ENCODE measurements around the gene SIRT1.

DNA sequence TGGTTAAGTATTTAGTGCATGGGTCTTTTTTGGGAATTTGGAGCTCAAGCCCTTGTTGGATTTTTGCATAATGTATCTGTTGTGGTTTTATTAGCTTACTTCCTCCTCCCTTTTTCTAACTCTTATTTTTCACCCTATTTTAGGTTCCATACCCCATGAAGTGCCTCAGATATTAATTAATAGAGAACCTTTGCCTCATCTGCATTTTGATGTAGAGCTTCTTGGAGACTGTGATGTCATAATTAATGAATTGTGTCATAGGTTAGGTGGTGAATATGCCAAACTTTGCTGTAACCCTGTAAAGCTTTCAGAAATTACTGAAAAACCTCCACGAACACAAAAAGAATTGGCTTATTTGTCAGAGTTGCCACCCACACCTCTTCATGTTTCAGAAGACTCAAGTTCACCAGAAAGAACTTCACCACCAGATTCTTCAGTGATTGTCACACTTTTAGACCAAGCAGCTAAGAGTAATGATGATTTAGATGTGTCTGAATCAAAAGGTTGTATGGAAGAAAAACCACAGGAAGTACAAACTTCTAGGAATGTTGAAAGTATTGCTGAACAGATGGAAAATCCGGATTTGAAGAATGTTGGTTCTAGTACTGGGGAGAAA, 28.0 kb downstream of the SIRT1 start:
- TF ChIP-seq GABPB1 (CRISPR knock-in tag; IDR thresholded peaks at IDR 0.05) = no peak
- TF ChIP-seq, protein P1, sequence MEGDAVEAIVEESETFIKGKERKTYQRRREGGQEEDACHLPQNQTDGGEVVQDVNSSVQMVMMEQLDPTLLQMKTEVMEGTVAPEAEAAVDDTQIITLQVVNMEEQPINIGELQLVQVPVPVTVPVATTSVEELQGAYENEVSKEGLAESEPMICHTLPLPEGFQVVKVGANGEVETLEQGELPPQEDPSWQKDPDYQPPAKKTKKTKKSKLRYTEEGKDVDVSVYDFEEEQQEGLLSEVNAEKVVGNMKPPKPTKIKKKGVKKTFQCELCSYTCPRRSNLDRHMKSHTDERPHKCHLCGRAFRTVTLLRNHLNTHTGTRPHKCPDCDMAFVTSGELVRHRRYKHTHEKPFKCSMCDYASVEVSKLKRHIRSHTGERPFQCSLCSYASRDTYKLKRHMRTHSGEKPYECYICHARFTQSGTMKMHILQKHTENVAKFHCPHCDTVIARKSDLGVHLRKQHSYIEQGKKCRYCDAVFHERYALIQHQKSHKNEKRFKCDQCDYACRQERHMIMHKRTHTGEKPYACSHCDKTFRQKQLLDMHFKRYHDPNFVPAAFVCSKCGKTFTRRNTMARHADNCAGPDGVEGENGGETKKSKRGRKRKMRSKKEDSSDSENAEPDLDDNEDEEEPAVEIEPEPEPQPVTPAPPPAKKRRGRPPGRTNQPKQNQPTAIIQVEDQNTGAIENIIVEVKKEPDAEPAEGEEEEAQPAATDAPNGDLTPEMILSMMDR (IDR thresholded peaks at IDR 0.05 in 2 of 3, conservative IDR thresholded peaks at IDR 0.05 in 1 of 3; ENCODE audit: insufficient read depth in 2 of 3, low read depth in 1 of 3, low read length in 3 of 3) = no peak

All from K562 (cell line).